GM18951 (cell line): ENCODE results near the gene CFAP54.

ENCODE experiments used
- POLR2A ChIP-seq: IDR thresholded peaks from 4 replicates; pipeline ENCODE4 v1.6.1; 2011; ENCODE audit warnings: mild to moderate bottlenecking; ENCODE audit not compliant: insufficient read length, insufficient read depth; ENCODE audit errors: extremely low read depth
- in situ Hi-C: fragments of 300-500 bp; cut with MboI; formaldehyde crosslinking; loops from one replicate; pipeline ENCODE4 v1.12.0; 2022; ENCODE audit warnings: low sequenced_read_pairs, mixed read lengths, inconsistent platforms; ENCODE audit not compliant: unreplicated experiment

CFAP54 gene

DNA sequence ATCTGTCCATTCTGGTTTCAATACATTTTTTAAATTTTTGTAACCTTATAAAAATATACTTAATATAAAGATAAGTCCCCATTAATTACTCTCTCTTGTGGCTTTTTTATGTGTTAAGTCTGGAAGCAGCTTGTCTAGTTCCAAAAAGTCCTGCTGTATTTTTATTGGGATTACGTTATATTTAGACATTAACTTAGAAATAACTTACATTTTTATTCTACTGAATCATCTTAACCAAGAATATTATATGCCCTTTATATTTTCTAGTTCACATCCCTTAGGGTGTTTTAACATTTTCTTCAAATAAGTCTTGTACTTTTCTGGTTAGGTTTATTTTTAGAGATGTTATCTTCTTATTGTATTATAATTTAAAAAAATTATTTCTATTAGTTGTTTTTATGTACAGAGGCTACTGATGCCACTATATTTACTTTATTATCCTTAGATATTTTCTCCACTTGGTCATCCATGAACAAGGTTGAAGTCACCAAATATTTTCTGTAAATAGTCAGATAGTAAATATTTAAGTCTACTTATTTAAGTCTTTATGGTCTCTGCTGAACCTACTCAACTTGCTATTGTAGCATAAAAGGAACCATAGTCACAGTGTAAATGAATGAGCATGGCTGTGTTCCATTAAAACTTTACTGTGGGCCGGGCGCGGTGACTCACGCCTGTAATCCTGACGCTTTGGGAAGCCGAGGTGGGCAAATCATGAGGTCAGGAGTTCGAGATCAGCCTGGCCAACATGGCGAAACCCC lies 285.3 kb downstream of the CFAP54 start:
- TF ChIP-seq POLR2A, result no peak
- in situ Hi-C loops, result no loop called here

DNA sequence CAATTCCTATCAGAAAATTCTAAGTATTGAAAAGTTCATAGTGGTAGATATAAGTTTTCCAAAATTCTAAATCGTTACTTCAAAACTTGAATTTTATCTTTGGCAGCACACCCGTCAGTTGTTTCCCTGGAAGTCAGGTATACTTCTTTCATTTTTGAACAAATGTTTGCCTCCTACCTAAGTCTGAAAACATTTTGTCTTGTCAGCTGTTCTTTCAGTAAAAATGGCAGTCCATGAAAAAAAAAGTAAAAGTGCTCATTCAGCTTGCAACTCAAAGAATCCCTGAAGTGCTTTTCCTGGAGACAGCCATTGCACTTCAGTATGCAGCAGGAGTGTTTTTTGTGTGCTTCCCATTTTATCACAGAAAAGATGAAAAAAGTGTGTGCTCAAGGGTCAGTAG lies 287.5 kb downstream of the CFAP54 start:
- in situ Hi-C loops, result no loop called here
- no peak for TF ChIP-seq POLR2A

DNA sequence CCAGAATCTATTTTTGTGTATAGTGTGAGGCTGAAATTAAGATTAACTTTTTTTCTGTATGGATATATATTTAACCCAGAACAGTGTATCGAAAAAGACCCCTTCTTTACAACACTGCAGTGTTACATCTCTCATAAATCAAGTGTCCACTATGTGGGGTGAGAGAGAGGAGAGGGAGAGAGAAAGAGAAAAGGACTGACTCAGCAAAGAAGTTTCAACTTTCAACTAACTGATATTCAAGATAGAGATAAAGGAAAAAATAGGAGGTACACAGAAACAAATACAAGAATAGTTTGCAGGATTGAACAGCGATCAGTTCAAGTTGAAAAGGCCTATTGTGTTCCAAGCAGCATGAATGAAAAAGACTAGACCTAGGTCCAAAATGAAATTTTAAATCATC lies 291.0 kb downstream of the CFAP54 start:
- no peak for TF ChIP-seq POLR2A
- in situ Hi-C loops, result no loop called here

DNA sequence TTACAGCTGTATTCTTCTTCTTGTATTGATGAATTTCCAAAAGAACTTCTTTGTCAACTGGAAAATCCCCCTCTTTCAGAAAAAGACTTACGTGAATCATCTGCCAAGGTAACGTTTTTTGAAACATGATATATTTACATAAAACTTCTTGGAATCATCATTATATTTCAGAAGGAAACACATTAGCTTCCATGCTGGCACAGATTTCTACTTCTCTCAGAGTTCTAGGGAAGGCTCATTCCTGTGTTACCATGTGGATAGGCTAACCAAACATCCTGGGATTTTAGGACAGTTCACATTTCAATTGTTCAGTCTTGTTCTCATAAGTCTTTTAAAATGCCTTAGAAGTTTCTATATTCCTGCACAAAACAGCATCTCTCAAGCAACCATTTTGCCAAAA lies 297.4 kb downstream of the CFAP54 start:
- in situ Hi-C loops, result no loop called here
- TF ChIP-seq POLR2A, result no peak

DNA sequence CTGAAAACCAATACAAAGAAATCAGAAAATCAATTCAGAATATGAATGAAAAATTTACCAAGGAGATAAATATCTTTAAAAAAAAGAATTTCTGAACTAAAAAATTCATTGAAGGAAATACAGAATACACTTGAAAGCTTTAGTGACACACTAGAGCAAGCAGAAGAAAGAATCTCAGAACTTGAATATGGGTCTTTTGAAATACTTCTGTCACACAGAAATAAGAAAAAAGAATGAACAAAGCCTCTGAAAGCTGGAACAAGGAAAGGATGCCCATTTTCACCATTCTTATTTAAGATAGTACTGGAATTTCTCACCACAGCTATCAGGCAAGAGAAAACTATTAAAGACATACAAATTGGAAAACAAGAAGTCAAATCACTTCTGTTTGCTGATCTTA lies 314.6 kb downstream of the CFAP54 start:
- TF ChIP-seq POLR2A, result no peak
- in situ Hi-C loops, result no loop called here

DNA sequence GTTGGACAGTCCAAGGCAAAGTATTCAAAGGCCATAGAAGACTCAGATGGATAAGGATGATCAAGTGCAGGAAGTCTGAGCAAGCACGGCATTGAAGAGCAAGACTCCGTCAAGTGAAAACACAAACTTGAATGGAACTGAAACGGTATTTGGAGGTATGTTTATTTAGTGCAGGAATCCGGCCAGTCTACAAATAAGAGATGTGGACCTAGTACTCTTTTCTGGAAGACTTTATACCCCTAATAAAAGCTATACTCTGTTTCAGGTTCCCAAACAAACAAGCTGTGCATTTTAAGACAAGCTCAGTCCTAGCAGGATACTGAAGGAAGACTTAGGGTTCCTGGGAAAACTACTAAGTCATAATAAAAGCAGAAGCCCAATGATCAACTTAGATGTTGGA lies 316.9 kb downstream of the CFAP54 start:
- TF ChIP-seq POLR2A, result no peak
- in situ Hi-C loops, result no loop called here

DNA sequence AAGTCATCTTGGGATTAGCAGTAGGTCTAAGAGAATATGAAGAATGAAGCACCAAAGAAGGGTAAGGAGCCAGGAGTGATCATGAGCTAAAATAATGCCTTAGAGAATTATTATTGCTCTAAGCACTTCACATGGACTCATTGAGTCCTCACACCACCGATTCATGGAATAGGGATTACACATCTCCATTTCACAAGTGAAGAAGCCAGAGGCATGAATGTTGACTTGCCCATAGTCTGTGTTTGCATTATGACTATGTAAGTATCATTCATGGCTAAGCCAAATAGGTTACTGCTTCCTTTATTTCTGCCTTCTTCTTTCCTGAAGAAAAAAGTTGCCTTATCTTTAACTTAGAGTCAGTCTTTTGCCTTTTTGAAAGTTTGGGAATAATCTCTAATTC lies 318.4 kb downstream of the CFAP54 start:
- no peak for TF ChIP-seq POLR2A
- in situ Hi-C loops, result no loop called here

DNA sequence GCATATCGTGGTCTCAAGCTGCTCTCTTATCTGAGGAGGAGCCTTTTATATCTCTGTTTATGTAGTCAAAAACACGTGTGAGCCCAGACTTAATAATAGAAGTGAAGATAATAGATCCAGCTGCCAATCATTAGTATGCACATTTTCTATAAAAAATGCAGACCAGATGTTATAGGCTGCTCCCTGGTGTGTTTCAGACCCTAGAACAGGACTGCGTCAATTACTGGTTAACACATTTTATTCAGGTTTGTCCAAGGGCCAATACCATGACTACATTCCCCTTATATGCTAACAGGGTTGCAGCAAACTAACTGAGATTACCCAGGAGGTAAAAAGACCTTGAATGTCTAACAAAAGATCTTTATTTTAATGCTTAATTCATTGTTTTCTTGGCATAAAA lies 319.2 kb downstream of the CFAP54 start:
- in situ Hi-C loops, result no loop called here
- no peak for TF ChIP-seq POLR2A

DNA sequence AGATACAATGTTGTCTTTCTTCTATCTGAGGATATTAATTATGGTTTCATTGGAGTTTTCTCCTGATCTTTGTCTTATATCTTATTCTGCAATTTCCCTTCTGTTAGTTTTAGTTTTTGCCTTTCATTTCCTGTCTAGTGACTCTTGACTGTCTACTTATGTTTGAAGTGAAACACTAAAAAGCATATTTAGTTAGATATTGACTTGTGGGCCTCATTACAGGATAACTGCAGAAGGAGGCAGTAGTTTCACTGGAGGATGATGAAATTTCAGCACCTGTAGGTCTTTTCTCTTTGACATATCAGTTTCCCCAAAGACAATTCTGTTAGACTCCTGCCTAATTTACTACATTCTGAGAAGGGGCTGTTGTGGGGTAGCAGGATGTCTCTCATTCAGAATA lies 320.1 kb downstream of the CFAP54 start:
- in situ Hi-C loops, result no loop called here

DNA sequence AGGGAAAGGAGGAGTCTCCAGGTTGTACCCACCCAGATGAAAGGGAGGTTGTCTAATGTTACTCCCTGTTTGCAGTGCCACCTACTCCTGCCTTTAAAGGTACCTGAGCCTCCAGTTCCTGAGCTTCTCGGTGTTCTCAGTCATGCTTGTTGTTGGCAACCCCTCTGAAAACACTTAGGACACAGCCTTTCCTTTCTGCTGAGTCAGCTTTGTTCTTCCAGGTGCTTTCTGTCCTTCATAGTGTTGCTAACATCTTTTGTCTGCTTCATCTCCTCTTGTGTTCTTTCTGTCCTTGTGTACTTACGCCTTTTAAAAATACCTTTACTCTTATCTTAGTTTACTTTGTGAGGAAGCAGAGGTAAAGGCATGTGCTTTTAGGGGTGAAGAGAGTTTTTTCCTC lies 320.7 kb downstream of the CFAP54 start:
- in situ Hi-C loops, result no loop called here
- no peak for TF ChIP-seq POLR2A

More for the DNA sequence above, 320.1 kb downstream of the CFAP54 start:
- no peak for TF ChIP-seq POLR2A

DNA sequence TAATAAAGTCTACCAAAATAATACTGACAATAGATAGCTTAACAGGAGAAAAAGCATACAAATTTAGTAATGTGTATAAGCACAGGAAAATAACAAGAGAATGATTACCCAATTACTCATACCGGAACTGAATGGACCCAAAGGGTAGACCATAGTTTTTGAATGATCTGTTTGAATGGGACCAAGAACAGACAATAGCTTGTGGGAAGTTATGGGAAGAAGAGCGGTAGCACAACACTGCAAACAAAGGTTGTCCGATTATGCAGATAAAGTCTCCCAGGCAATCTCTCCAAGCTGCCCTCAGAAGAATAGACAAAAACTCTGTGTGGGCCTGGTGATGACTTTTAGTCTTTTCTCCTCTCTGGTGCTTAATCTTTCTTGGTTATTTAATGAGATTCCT lies 321.1 kb downstream of the CFAP54 start:
- in situ Hi-C loops, result no loop called here
- TF ChIP-seq POLR2A, result no peak

DNA sequence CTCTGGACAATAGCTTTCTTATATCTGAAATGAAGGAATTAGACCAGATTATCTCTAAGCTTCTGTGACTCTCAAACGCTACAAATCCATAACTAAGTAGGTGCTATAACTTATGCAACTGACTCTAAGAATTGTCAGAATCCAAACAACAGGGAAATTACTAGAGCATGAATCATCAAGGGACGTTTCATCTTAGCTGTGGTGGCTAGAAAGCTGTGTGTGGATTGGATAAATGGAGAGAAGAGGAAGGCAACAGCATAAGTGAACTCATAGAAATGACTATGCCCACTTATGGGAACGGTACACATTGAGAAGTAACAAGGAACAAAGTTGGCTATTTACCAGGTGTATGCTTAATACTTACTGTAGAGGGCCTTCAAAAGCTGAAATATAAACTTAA lies 321.7 kb downstream of the CFAP54 start:
- in situ Hi-C loops, result no loop called here

DNA sequence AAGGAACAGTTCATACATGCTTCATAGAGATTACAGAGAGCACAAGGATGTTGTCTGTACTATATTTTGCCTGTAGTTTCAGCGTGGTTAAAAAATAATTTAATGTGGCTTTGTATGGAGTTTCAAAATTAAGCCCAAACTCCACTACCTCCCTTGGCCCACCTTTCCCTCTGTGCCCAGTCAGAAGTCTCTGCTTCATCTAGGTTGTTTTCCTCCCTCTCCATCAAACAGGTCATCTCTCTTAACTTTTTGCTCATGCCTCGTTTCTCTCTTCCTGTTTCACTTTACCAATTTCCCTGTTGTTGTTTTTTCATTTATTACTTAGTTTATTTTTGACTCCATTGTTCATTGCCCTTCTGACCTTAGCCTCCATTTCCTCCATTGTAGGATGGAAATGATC lies 322.8 kb downstream of the CFAP54 start:
- no peak for TF ChIP-seq POLR2A

More for the DNA sequence above, 321.7 kb downstream of the CFAP54 start:
- no peak for TF ChIP-seq POLR2A

DNA sequence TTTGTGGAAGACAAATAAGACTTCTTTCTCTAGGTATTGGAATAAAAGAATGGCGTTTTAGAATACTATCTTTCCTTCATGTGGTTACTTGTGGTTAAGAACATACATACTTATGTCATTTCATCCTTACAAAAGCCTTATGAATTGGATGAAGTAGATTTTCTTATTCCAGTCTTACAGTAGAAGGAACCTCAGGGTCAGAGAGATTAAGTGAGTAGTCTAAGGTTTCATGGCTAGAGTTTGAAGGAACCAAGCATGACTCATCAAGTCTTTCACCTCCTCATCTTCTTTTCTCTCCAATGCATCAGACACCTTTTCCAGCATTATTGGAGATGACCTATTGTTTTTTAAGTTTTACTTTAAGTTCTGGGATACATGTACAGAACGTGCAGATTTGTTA lies 324.8 kb downstream of the CFAP54 start:
- in situ Hi-C loops, result no loop called here
- no peak for TF ChIP-seq POLR2A

More for the DNA sequence above, 322.8 kb downstream of the CFAP54 start:
- in situ Hi-C loops, result no loop called here

DNA sequence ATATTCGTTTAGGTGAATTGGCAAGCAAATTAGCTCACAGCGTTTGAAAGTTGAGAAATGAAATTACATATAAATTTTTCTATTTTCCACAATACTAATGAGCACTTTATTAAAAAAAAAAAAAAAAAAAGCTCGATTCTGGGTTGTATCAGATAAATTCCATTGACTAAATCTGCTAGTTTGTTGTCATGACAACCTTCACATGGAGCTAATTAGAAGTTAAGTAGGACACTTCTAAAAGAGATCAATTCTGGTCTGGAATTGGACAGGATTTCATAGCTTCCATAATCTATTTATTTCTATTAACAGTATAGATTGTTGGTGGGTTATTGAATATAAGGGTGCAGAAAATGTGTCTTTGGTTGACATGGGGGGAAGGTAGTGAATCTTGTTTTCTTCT lies 332.2 kb downstream of the CFAP54 start:
- no peak for TF ChIP-seq POLR2A
- in situ Hi-C loops, result no loop called here

DNA sequence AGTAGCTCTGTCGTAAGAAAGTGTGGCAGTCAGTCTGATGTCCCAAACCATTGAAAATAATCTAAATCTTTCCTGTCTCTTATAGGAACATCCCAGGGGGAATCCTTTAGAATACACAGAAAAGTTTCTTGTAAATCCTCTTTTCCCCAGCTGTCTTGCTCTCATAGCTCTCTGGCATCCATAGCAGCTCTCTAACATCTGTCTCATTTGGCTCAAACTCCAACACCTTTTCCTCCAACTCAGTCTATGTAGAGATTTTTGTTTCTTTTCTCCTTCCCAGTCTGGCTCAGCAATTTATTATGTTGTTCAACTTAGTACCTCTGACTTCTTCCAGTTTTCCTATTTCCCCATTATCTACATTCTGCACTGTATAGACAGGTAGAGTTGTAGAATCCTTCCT lies 333.3 kb downstream of the CFAP54 start:
- in situ Hi-C loops, result no loop called here
- TF ChIP-seq POLR2A, result no peak
